Stimulated activated CD4-positive, alpha-beta T cell treated with anti-CD3 and anti-CD28 coated beads, TNF-alpha, amount 100 ng/mL, for 4 hours (primary cell): ENCODE measurements around the gene PLEKHG3.

ENCODE experiments used
- DNase-seq, 3 experiments: peaks; one replicate each; pipeline ENCODE4 v3.0.0-alpha.2; 2020; ENCODE audit warnings: low read depth in 3 of 3

Gene PLEKHG3

DNA sequence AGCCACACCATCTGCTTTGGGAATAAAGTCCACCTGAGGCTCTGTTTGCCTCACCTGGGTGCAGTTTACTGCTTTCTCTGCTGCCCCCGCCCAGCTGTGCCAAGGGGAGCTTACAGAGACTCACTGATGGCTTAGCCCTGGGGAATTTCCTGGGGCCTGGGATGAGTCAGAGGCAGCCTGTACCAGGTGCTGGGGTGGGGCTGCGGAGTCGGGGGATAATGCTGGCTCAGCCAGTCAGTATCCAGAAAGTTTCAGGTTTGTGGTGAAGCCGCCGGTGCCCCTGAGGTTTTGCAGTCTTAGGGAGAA is 22.3 kb downstream of the PLEKHG3 start:
- DNase-seq, result no peak

DNA sequence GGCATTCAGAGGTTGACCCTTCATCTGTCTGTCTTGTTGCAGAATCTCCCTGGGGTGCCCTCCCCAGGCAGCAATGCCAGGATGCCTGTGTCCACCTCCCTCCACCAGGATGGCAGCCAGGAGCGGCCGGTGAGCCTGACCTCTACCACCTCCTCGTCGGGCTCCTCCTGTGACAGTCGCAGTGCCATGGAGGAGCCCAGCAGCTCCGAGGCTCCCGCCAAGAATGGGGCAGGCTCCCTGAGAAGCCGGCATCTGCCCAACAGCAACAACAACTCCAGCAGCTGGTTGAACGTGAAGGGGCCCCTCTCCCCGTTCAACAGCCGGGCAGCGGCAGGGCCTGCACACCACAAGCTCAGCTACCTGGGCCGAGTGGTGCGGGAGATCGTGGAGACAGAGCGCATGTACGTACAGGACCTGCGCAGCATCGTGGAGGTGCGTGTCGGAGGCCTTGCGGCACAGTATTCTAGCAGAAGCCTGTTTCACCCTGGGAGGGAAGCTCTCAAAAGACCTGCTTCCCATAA is 23.4 kb downstream of the PLEKHG3 start:
- no peak for DNase-seq

DNA sequence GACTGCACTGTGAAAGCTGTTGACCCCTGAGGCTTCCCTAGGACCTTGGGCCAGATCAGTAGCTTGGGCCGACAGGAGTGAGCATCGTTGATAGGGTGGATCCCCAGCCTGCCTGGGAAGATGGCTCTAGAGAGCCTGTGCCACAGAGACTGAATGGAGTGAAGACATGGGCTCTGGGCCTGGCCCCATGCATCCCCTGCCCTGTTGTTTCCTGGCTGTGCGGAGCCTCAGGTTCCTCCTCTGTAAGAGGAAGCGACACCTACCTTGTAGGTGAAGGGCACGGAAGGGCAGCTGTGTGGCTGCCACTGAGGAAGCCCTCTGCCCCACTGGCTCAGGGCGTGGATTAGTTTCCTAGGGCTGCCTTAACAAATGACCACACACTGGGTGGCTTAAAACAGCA is 23.9 kb downstream of the PLEKHG3 start:
- no peak for DNase-seq

DNA sequence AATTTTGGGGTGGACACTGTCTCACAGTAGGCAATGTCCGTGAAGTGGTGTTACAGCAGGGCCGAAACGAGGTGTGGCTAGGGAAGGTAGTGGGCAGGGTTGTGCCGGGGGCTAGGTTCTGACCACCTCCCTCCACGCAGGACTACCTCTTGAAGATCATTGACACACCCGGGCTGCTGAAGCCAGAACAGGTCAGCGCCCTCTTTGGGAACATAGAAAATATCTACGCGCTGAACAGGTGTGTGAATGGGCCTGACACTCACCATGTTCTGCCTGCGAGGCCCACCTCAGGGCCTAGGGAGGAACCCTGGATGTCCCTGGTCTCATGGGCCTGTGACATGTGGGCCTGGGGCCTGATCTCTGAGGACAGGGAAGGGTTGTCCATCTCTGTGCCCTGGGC is 24.6 kb downstream of the PLEKHG3 start:
- no peak for DNase-seq

DNA sequence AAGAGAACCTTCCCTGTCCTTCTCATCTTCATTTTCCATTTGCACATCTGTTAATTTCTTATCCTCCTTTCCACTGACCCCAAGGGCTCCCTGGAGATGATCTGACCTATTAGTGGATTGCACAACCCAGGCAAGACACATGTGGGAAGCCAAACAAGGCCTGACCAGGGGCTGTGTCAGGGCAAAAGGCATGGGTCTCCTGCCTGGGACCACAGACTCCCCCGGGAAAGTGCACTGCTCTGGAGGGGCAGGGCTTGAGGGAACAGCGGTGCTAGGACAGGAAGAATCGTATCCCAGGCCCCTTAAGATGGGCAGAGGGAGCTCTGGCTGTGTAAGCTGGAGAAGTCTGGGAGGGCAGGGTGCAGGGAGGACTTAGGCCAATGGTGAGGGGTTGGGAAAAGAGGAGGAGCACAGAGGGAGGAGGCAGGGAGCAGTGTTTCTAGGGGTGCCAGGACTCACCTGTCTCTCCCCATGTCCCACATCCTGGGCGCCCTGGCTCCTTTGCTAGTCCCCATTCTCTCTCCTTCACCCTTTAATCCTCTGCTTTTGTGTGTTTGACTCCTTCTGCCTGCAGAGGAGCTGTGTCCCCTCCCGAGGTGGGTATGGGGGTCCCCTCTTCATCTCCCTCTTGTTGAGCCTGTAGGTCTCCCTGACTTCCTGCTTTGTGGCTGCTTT is 25.3 kb downstream of the PLEKHG3 start:
- DNase-seq, result no peak

DNA sequence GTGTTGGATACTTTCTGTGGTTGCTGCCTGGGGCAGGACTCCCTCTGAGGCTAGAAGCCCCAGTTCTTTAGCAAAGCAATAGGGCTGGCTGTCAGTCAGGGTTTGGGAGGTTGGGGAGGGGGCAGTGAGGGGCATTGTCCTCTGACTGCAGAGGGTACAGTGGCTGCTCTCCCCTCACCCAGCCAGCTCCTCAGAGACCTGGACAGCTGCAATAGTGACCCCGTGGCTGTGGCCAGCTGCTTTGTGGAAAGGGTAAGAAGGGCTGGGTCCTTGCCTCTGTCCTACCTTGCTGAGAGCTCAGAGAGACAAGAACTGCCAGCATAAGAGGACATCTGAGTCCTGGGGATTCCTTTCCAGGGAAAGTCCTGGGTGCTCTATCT is 25.8 kb downstream of the PLEKHG3 start:
- no peak for DNase-seq

DNA sequence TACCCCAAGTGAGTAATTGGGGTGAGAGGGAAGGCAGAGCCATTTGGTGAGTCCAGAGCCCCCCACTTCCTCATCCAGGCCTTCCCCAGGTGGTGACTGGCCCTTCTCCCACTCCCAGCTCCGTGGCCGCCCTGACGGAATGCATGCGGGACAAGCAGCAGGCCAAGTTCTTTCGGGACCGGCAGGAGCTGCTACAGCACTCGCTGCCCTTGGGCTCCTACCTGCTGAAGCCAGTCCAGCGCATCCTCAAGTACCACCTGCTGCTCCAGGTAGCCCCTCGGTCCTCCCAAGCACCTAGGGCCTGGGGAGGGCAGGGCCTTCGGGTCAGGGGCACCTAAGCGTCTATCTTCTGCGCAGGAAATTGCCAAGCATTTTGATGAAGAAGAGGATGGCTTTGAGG is 26.5 kb downstream of the PLEKHG3 start:
- DNase-seq, result no peak

DNA sequence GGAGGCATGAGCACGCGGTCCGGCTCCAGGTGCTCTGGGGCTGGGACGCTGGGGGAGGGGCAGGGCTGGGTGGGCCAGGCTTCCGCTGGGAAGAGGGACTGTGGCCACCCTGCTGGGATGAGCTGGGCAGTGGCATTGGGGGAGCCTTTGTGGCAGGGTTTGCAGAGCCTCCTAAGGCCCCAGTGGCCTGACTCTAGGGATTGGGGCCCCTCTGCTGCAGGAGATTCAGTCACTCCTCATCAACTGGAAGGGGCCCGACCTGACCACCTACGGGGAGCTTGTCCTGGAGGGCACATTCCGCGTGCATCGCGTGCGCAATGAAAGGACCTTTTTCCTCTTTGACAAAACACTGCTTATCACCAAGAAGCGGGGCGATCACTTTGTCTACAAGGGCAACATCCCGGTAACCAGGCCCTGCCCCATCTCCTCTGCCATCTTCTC is 26.9 kb downstream of the PLEKHG3 start:
- no peak for DNase-seq

DNA sequence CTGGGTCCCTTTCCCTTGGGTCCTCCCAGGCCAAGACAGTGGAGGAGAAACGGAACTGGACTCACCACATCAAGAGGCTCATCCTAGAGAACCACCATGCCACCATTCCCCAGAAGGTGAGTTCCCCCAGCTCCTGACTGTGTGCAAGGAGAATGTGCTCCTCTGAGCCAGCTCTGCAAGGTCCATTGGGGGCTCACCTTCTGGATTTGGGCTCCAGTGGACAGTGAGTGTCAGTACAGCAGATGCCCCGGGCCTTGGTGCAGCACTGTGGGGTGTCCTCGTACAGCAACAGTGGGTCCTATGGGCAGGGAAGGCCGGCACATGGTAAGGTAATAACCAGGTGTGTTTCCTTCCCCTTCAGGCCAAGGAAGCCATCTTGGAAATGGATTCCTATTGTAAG is 27.8 kb downstream of the PLEKHG3 start:
- no peak for DNase-seq

DNA sequence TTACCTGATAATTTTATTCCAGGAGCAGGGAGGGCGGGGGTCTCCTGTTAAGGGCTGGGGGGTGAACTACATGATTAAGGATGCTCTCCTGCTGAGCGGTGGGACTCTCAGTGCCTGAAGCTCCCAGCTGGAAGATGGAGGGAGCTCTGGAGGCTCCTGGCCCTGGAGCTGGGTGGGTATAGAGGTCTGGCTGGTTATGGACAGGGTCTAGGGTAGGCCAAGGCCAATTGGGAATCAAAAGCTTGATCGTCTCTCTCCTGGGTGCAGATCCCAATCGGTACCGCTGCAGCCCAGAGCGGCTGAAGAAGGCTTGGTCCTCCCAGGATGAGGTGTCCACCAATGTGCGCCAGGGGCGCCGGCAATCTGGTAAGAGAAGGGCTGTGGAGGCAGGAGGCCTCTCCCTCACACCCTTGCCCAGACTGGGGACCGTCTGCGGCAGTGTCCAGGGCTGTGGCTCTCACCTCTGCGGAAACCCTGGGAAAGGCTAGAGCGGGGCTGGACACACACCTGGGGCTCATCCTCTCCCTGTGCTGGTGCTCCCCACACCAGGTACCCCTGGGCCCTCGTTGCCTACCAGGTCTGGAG is 28.4 kb downstream of the PLEKHG3 start:
- no peak for DNase-seq

DNA sequence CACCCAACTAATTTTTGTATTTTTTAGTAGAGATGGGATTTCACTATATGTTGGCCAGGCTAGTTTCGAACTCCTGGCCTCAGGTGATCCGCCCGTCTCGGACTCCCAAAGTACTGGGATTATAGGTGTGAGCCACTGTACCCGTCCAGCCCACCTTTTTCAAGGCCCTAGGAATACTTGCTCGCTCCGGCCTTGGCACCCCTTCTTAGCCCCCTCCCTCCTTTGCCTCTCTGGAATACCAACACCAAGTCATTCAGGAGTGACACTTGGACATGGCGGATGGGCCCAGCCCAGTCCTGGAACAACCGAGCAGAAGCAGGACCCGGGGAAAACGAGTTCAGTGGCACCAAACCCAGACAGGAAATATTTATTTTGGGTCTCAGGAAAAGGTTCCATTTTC is 29.1 kb downstream of the PLEKHG3 start:
- DNase-seq, result no peak

DNA sequence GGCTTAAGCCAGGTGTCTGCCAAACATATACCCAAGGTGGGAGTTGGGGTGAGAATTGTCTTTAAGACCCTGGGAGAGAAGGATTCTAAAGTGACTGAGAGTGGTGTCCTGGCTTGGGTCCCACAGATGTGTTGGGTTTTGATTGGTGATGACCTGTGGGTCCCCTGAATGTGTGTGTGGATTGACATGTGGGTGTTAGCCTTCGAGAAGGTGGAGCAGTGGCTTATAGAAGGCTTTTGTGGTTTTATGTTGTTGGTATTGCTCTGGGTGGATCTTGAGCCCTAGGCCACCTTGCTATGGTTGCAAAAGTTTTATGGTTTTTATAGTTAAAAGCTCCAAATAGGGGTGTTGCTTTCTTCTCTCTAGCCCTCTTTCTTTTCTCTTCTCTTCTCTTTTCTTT is 29.7 kb downstream of the PLEKHG3 start:
- no peak for DNase-seq

DNA sequence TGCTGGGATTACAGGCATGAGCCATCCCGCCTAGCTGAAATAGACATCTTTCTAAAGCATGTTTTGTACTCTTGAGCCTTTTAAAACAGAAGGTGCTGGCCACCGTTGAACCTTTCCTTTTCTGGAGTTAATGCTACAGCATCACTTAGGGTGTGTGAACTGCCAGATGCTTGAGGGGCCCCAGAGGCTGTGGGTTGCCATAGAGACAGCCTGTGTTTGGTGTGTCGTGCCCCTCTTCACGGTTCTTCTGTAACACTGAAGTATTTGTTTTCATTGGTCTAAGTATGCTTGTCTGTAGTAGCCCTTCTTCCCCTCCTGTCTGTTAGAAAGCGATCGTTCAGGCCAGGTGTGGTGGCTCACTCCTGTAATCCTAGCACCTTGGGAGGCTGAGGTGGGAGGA is 30.8 kb downstream of the PLEKHG3 start:
- no peak for DNase-seq

DNA sequence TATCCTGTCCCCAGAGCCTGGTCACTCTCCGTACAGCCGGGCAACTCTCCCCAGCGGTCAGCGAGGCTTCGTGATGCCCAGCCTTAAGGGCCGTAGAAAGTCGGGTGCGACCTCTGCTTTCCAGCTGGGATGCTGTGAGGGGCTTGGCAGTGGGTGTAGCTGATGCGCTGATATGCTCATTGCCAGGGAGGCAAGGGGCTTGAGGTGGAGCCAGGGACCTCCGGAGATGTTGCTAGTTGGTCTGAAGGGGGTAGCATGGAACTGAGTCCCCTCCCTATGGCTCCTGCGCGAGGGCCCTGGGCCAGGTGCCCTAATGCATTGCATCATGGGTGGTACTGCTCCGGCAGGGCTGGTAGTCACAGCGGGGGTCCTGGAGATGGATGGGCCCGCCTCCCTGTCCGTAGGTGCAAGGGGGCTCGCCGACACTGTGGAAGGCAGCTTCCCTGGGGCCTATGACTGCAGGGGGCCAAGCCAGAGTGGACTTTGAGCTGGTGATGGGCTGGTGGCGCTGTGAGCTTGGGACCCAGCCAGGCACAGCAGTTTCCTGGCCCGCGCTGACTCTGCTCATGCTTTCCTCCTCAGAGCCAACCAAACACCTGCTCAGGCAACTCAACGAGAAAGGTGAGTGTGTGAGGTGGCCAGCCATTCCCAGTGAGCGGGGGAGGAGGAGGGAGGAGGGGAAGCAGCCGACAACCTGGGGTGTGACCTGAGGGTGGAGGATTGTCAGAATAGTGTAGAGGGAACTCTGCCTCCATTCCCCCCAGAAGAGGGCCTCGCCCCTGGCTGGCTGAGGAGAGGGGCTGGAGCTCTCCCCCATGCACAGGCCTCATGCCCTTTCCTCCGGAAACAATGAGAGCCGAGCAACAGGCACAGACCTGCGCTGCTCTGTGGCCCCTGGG is 32.3 kb downstream of the PLEKHG3 start:
- no peak for DNase-seq

DNA sequence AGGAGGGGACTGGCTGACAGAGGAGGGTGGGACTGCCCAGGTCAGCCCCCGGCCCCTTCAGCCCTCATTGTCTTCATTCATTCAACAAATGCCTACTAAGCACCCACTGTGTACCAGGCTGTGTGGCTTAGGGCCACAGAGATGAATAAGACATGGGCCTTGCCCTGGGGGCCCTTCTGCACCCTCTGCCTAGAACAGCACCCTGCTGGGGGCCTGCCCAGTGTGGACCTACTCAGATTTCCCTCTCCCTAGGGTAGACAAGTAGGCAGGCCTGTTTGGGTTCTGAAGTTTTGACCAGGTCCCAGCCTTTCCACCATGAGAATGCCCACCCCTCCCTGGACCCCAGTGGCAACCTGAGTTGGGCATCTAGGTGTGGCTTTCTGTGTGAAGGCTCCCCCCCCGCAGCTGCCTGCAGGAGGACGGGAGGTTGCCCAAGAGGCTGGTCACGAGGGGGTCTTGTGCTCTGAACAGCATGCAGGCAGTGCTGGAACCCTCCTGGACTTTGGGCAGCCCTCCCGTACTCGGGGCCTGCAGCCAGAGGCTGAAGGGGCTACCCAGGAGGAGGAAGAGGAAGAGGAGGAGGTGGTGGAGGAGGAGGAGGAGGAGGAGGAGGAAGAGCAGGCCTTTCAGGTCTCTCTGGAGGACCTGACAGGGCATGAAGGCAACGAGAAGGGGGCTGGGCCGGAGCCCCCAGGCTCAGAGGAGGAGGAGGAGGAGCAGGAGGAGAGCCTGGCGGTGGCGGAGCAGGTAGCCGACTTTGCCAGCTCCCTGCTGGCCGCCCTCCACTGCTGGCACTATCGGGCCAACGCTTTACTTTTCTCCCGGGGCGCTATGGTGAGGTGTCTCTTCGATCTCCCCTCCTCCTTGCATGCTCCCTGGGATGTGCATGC is 33.4 kb downstream of the PLEKHG3 start:
- no peak for DNase-seq

DNA sequence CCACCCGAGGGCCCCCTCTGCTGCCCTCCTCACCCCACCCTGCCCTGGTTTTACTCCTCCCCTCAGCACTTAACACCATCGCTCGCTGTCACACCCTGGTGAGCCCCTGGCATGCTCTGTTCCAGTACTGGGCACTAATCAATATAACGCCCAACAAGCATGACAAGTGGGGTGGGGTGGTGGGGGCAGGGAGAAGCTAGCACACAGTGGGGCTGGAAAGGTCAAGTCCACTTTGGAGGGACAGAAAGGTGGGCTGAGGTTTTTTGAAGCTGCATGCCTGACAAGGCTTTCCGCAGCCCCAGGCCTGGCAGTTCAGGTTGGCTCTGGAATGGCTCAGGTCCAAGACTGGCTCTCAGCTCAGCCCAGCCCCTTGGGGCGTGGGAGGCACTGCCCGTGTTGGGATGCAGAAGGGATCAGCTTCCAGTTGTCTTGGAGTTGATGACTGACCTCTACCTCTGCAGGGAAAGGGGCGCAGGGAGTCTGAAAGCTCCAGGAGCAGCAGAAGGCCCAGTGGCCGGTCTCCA is 34.1 kb downstream of the PLEKHG3 start:
- no peak for DNase-seq

DNA sequence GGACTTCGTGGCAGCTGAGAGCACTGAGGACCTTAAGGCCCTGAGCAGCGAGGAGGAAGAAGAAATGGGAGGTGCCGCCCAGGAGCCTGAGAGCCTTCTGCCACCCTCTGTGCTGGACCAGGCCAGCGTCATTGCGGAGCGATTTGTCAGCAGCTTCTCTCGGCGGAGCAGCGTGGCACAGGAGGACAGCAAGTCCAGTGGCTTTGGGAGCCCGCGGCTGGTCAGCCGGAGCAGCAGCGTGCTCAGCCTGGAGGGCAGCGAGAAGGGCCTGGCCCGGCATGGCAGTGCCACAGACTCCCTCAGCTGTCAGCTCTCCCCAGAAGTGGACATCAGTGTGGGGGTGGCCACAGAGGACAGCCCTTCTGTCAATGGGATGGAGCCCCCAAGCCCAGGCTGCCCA is 37.0 kb downstream of the PLEKHG3 start:
- DNase-seq, result no peak

DNA sequence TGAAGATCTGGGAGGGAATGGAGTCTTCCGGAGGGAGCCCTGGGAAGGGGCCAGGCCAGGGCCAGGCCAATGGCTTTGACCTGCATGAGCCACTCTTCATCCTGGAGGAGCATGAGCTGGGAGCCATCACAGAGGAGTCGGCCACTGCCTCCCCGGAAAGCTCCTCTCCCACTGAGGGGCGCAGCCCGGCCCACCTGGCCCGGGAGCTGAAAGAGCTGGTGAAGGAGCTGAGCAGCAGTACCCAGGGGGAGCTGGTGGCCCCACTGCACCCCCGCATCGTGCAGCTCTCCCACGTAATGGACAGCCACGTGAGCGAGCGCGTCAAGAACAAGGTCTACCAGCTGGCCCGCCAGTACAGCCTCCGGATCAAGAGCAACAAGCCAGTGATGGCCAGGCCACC is 37.7 kb downstream of the PLEKHG3 start:
- no peak for DNase-seq

DNA sequence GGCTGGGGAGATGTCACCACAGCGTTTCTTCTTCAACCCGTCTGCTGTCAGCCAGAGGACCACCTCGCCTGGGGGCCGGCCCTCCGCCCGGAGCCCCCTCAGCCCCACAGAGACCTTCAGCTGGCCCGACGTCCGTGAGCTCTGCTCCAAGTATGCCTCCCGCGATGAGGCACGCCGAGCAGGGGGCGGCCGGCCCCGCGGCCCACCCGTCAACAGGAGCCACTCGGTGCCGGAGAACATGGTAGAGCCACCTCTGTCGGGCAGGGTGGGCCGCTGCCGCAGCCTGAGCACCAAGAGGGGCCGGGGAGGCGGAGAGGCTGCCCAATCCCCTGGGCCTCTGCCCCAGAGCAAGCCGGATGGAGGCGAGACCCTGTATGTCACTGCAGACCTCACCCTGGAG is 38.8 kb downstream of the PLEKHG3 start:
- no peak for DNase-seq

DNA sequence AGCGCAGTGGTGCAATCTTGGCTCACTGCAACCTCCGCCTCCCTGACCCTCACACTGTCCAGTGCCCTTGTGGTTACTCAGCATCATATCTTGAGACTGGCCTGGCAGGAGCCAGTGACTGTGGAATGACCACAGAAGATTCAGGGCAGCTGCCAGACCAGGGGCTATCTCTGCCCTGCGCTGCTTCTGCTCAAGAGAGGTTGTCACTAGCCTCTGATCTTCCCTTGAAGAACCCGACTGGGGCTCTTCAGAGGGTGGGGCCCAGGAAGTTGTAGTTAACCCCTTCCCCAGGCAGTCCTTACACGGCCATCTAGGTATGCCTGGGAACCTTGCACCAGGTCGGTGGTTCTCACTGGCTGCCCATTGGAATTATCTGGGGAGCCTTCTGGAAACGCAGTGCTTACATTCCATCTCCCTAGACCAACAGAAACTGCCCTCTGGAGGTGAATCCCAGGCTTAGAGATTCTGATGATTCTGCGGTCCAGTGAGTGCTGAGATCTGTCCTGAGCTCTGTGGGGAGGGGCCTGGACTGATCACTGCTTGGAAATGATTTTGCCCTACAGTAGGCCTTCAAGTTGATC is 41.4 kb downstream of the PLEKHG3 start:
- no peak for DNase-seq
